OCI-LY1 (cell line): ENCODE results near the gene GDPD4.

Experiments used
- CTCF ChIP-seq: fragments of 200-600 bp; sonication (generic), shearing (Covaris generic); IDR thresholded peaks from 2 replicates; pipeline ENCODE4 v1.5.1; 2017; ENCODE audit warnings: mild to moderate bottlenecking, antibody characterized with exemption, low read length, moderate library complexity, mixed read lengths
- EZH2 ChIP-seq: fragments of 200-600 bp; sonication (generic), shearing (Covaris generic); IDR thresholded peaks from 2 replicates; pipeline ENCODE4 v1.8.0; 2017; ENCODE audit warnings: borderline replicate concordance, mixed run types, mild to moderate bottlenecking, antibody characterized with exemption, low read length, moderate library complexity, mixed read lengths

DNA sequence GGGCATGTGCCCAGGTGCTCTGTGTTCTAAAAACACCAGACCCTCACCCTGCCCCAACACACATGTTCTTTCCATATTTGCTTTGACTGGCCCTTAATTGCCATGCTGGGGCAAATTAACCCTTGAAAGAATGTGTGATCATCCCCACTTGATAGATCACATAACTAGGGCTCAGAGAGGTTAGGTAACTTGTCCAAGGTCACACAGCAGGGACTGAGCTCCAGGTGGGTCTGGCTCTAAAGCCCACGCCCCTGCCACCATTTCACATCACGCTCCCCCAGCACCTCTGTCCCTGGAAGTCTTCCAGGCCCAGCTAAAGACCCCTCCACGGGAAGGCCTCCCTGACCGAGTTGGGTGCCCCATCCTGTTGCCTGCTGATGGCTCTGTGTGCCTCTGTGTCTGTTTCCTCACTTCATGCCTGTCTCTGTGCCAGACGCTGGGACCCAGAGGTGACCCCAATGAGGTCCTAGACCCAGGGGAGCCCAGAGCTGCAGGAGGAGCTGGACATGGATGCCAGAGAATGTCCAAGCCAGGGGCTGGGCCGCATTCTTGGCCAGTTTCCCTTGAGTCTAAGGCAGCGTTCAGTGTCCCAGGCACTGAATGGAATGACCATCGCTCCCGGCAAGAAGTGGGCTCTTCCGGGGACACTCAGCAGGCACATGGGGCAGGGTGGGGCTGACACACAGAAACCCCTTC is 93.7 kb downstream of the GDPD4 start:
- TF ChIP-seq CTCF: no peak
- TF ChIP-seq EZH2: no peak
